ENCODE data around the gene SIRPA. TPM values are rescaled to one million over a fixed set of nuclear protein-coding genes. Genes with fewer than 3 reads are reported as not detected.

The SIRPA gene
- total and polyA plus RNA-seq, 10 of the 15 experiments (the other 5 are each of a cell fraction or from before 2014, with no cell fraction given) = 1.7 to 13.2 (median 5.0) TPM

- TF ChIP-seq BCL3 (IDR thresholded peaks at IDR 0.05; ENCODE audit: borderline replicate concordance, insufficient read depth, low read depth, low read length, poor library complexity, severe bottlenecking) (no peak), JUNB (IDR thresholded peaks at IDR 0.05) (0 out of 2 replicates have a peak, but pooled peaks have one; percentile 28), BCL11A (IDR thresholded peaks at IDR 0.05; ENCODE audit: low read depth, low read length) (no peak), RFX5 (IDR thresholded peaks at IDR 0.05; ENCODE audit: low read depth, low read length) (no peak), MTA2 (IDR thresholded peaks at IDR 0.05; ENCODE audit: low read depth) (peak; percentile 19; the same call in 1 of the 2 replicates)
These were observed 11.3 kb downstream of the SIRPA start (continued) for GRCh38 chr20:1906361-1907051.

- Histone ChIP-seq H3K4me2 (ENCODE audit: control insufficient read depth, insufficient read depth) (no peak overlapping the region), H4K20me1 (ENCODE audit: control insufficient read depth, insufficient read depth) (no peaks in the 10 kb centered on the region), H3K4me1 (ENCODE audit: control insufficient read depth, insufficient read depth, low read length) (peaks cover 20% of the 10 kb centered on the region), H3K79me2 (ENCODE audit: control insufficient read depth, insufficient read depth, low read length) (no peaks in the 10 kb centered on the region), H3K9ac (ENCODE audit: control insufficient read depth, insufficient read depth, low read length) (no peak overlapping the region), H2AFZ (ENCODE audit: control insufficient read depth, low read depth, low read length) (no peak overlapping the region), H3K4me3 (no peak overlapping the region), H3K27ac (ENCODE audit: control insufficient read depth, insufficient read depth) (no peak overlapping the region), H3K27me3 (replicated peaks in 1 of 2; ENCODE audit: control insufficient read depth in 2 of 2, insufficient read depth in 2 of 2, low read length in 1 of 2) (no peaks in the 10 kb centered on the region), H3K9me3 (replicated peaks; ENCODE audit: control insufficient read depth, insufficient read depth, low read length) (no peaks in the 10 kb centered on the region), H3K36me3 (ENCODE audit: control insufficient read depth in 2 of 2, insufficient read depth in 2 of 2, low read length in 1 of 2) (no peaks in the 10 kb centered on the region; a peak in 1 of 4 replicates)
- ATAC-seq = no peak
- ChIA-PET RAD21 (ENCODE audit: unreplicated experiment) (interaction anchor here (0.7 kb wide), 1 partner anchor 58 kb away, joined by 3 read pairs; no protein-coding TSS in a partner anchor), CTCF (interaction anchor here (1.3 kb wide), 1 partner anchor 106 kb away, joined by 4 read pairs; no protein-coding TSS in a partner anchor), SMC1A (ENCODE audit: uncharacterized antibody, unreplicated experiment) (interaction anchor here (0.6 to 1.4 kb wide), 5 partner anchors 17 to 186 kb away, joined by 3 to 4 read pairs (median 3); no protein-coding TSS in a partner anchor), POLR2A (no interaction called here)
- no peak for FAIRE-seq
- no peak for DNase-seq (ENCODE audit: low read depth, low spot score)
- WGBS (ENCODE audit: insufficient coverage, insufficient replicate concordance, low lambda C conversion rate, missing lambda C conversion rate) = 68% methylated on average over 6 of the region's 6 CpGs
- intact Hi-C loops (cut with micrococcal nuclease; ENCODE audit: unreplicated experiment) (loop anchor here (10.0 kb wide), 1 partner anchor 197 kb away; the partner anchor contains the start of gene STK35), in situ Hi-C loops (cut with MboI) (no loop called here)
- BruUV-seq (replicated peaks) = no TSS peak
- TF ChIP-seq PAX5 (IDR thresholded peaks at IDR 0.05; ENCODE audit: borderline replicate concordance, low read depth, low read length) (no peak), ZBTB33 (IDR thresholded peaks at IDR 0.05) (no peak), IRF5 (IDR thresholded peaks at IDR 0.05; ENCODE audit: borderline replicate concordance) (no peak), MTA2 (IDR thresholded peaks at IDR 0.05; ENCODE audit: low read depth) (no peak), YY1 (IDR thresholded peaks at IDR 0.05; ENCODE audit: low read depth, low read length) (no peak), RELA (IDR thresholded peaks at IDR 0.05; ENCODE audit: borderline replicate concordance, partially characterized antibody) (no peak), E2F8 (IDR thresholded peaks at IDR 0.05; ENCODE audit: low read depth, partially characterized antibody) (no peak), SMARCA5 (IDR thresholded peaks at IDR 0.05) (no peak), CBX3 (IDR thresholded peaks at IDR 0.05; ENCODE audit: borderline replicate concordance, low read depth) (no peak), PML (IDR thresholded peaks at IDR 0.05; ENCODE audit: low read length) (no peak)
These were observed 12.4 kb downstream of the SIRPA start for GRCh38 chr20:1907586-1907985.

Data from GM12878 (cell line).